ENCODE measurements around the gene KCNJ15.

GRCh38 chr21:38312822-38313221, 56.0 kb downstream of the KCNJ15 start:
- no peak for TF ChIP-seq CTCF (IDR thresholded peaks at IDR 0.05; ENCODE audit: low read depth, low read length)
- no peak for TF ChIP-seq EZH2phosphoT487 (IDR thresholded peaks at IDR 0.05; ENCODE audit: low read depth)

Measured in OCI-LY3 (cell line).